Fibroblast of skin of left quadriceps (primary cell): Measurements from ENCODE around the gene HSD17B8.
A peak's percentile ranks its signal among the peaks of the same experiment; 100 is the strongest.

Experiments used
- DNase-seq, 2 experiments: peaks; one replicate each; pipeline ENCODE4 v3.0.0-alpha.2; 2013; ENCODE audit warnings: low read depth in 2 of 2

The HSD17B8 gene

GRCh38 chr6:33204415-33205190 lies at the start of gene HSD17B8:
Gene HSD17B8 (plus strand): TSS chr6:33204655. CDS start chr6:33204669, 14 bp downstream.
- DNase-seq: peak; percentile 79 to 81

DNA sequence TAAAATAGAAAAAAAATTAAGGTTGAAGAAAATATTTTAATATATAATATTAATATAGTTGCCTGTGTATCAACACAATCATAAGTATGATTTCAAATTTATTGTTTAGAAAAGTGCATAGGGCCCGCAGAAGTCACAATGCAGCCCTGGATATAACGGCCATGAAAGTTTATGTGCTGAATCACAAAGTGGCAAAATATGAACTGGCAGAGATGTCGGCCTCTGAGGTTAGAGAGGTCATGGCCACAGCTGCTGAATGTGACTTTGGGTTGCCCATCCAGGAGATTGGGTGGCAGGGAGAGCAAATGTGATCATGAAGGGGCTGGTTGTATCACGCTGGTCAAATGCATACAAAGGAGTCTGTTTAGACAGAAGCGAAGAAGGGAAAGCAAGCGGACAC lies 47.9 kb upstream of the HSD17B8 start:
- DNase-seq: no peak

DNA sequence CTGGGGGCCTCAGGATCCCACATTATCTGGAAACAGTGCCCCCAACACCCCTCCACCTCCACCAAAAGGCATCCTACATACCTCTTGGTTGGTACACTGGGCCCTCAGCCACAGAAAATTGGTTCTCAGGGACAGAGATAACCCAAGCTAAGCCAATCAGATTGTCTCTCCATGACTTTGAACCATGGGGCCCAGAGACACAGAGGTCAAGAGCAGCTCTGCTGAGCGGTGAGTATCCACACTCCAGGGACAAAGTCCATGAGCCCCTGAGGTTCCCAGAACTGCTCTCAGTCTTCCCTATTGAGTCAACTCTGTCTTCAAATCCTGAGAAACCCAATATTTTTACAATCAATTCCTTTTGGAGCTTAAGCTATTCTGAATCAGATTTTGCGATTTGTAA lies 47.5 kb upstream of the HSD17B8 start:
- DNase-seq: no peak

GRCh38 chr6:33160096-33160495 lies 44.4 kb upstream of the HSD17B8 start:
- no peak for DNase-seq

DNA sequence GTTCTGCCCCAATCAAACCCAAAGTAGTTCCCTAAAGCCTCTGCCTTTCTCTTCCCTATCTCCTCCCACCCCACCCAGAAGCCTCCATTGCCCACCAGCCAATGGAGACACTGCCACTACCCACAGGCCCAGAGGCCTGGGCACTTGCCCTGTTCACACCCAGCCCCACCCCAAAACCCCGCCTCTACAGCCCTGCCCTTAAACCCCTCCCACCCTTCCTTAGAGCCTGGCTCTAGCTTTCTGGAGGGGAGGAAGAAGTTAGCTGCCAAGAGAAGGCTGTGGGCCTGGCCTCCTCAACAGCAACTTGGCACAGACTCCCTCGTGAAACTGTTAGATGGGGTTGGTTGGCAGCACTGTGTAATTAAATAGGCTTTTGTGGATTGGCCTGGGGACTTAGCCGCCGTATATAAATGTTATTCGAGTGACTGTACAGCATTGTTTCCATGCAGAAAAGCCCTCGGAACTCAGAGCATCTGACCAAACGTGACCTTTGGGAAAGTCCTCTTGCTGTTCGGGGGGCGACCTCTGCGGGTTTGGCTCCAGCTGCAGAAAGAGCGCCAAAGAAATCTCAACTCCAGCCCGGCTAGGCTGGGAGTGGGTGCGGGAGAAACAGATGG lies 43.6 kb upstream of the HSD17B8 start:
- peak; percentile 32 to 34 for DNase-seq

- peak; percentile 25 for DNase-seq
These were observed 42.8 kb upstream of the HSD17B8 start for GRCh38 chr6:33161354-33162331.

DNA sequence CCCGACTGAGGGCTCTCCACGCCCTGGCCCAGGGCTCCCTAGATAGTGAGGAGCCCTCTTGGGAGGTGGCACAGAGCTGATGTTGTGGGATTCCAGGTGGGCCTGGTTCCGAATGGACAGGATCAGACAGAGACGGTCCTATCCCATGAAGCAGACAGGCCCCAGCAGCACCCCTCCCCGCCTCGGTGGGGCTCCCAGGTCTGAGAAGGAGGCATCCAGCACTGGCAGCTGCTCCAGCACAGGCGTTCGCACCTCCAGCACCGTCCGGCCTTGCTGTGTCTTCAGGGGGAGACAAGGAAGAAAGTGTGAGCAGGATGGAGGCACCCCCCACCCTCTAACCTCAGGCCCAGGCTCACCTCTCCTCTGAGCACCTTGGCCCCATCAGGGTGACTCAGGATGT lies 40.9 kb upstream of the HSD17B8 start:
- DNase-seq: no peak

DNA sequence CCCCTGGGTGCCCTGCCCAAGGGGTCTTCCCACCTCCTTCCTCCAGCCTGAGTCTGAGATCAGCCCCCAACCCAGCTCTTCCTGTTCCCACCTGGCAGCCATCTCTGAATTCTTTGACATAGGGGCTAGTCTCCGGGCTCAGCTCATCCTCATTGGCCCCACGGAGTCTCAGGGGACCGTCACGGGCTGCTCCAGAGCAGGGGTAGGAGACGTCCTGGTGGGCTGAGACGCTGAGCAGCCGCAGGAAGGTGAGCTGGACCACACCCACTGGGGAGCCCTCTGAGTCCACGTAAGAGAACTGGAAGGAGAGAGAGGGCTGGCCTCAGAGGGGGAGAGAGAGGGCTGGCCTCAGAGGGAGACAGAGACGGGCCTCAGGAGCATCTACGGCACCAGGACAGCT lies 40.3 kb upstream of the HSD17B8 start:
- no peak for DNase-seq

GRCh38 chr6:33164665-33165373 lies 39.6 kb upstream of the HSD17B8 start:
- DNase-seq: no peak

DNA sequence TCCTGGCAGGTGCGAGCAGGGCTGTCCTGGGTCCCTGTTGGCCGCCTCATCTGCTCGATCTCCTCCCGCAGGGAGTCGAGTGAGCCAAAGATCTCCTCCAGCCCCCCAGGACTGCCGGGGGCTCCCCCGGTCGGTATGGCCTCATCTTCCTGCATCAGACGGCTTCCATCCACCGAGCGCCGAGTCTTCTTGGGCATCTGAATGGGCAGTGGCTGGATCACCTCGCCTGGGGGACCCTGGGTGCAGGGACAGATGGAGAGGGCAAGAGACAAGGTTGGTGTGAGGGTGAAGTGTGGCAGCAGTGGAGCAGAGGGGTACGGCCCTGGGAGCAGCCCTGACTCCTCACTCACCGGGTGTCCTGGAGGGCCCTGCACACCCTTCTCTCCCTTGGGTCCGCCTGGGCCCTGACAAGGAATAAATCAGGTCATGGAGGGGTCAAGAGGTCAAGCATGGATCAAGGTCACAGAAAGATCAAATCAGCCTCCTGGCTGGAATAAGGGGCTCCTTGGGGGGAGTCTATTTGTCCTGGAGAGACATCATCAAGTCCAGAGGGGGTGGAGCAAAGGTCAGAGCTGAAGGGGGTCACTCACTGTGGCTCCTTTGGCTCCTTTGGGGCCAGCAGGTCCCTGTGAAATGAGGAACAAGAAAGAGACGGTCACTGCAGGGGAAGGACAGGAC lies 38.7 kb upstream of the HSD17B8 start:
- DNase-seq: no peak

DNA sequence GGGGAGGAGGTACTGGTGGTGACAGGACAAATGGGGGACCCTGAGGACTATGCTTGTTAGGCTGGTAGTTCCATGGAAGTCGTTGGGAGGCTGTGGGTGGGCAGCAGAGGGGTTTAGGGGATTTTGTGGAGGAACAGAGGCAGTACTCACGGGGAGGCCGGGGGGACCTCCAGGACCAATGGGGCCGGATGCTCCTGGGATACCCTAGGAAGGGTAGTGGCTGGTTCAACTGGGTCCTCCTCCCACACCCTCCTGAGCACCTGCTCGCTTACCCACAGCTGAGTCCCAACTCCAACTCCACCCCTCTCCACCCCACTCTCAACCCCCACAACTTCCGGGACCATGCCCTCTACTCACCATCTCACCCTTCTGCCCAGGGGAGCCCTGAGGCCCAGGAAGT lies 38.1 kb upstream of the HSD17B8 start:
- DNase-seq: no peak

DNA sequence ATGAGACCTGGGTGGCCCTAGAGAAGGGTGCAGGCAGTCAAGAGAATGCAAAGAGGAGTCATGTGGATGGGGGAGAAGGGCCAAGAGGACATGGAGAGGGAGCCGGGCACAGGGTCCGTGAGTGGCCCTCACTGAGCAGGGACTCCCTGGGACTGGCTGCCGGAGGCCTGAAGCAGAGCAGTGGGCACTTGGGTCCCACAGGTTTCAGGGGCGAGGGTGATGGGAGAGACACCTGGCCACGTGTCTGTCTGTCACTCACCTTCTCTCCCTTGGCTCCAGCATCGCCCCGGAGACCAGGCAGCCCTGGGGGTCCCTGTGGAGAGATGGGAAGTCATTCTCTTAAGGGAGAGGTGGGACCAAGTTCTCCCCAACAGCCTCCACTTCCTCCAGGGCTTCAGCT lies 37.6 kb upstream of the HSD17B8 start:
- no peak for DNase-seq

DNA sequence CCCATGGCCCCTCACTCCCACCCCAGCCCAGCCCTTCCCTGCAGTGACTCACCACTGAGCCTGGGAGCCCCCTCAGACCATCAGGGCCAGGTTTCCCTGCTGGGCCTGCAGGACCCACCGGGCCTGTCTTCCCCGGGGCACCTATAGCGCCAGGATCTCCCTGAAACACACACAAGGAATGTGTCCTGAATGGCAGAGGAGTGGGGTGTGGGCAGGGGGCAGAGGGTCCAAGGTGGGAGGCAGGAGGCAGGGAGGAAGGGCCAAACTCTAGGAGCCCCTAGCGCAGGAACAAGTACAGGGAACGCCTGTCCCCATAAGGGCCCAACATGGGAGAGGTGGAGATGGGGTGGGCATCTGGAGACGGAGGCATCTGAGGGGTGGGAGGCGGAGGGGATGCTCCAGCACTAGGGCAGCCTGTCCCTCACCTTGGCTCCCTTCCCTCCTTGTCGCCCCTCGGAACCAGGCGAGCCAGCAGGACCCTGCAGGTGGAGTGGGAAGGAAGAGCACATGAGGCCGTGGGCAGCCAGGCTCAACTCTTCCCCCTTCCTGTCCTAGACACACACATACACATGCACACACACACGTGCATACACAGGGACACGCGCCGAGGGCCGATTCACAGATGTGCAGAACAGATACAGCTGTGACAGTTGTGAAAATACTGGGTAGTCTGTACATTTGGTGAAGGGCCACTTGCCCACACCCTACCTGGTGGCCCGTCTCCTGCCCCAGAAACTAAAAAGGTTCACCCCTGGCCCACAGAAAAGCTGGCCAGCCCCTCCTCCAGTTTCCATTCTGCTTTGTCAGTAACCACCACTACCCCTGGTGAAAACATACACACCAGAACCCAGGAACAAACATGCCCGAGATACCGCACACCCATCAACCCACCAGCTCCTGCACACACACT lies 36.8 kb upstream of the HSD17B8 start:
- DNase-seq: no peak

GRCh38 chr6:33168284-33168601 lies 36.2 kb upstream of the HSD17B8 start:
- no peak for DNase-seq

GRCh38 chr6:33168639-33169038 lies 35.8 kb upstream of the HSD17B8 start:
- no peak for DNase-seq

DNA sequence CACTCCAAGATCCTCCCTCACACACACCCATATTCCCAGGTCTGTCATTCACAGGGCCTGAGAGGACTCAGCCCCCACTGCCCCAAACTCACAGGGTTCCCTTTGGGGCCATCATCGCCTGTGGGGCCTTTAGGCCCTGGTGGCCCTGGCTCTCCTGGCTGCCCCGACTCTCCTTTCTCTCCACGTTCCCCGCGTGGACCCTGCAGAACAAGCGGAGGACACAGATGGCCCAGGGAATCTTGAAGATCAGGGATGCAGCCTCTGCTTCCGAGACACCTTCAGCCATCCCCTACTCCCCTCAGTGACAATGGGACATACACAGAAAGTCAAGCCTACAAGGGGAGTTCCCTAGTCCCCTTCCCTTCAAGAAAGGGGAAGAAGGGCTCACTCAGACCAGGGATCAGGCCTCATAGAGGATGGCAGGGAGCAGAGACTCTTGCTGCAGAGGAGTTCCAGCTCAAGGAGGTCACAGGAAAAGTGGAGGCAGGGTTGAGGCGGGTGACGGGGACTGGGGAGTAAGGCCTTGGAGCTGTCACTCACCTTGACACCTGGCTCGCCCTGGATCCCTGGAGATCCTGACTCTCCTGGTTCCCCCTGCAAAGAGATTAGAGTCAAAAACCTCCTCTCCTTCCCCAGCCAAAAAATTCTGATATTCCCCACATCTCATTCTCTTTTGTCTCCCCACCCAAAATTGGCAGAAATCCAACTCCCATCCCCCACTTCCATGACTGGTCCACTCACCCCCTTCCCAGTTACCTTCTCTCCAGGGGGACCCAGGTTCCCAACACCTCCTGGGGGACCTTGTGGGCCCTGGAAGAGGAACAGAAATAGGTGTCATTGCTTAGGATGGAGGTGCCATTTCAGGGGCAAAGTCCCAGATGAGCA lies 34.9 kb upstream of the HSD17B8 start:
- DNase-seq: no peak

DNA sequence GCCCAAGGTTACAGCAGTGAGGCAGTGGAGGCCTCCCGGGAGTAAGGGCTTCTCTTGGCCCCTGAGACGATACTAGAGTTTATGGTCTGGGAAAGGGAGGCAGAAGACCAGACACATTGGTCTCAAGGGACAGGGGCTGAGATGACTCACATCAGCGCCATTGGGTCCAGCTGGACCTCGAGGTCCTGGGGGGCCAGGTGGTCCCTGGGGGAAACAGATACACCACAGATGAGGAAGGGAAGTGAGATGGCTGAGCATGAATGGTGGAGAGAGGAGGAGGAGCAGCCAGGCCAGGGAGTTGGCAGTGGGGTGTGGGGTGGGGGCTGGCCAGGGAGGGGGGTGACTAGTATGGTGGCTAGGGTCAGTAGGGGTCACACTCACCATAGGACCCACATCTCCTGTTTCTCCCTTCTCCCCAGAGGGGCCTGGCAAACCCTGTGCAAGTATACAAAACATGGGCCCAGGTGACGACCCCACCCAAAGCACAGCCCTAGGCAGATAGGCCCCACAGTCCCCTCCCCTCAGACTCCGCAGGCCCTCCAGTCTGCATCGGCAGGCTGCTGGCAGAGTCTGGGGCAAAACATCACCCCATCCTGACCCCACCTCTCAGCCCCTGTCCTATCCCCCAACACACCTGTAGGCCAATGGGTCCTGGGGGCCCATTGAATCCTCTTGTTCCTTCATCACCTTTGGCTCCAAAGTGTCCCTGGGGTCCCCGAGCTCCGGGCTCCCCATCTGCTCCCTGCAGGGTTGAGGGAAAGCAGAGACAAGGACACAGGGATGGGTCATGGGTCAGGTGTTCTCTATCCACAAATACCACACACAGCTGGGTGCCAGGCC lies 34.1 kb upstream of the HSD17B8 start:
- no peak for DNase-seq
